PC-3 (cell line): ENCODE data around the gene SPATS2. TPM values are rescaled to one million over a fixed set of nuclear protein-coding genes. Genes with fewer than 3 reads are reported as not detected.

ENCODE experiments used
- ATAC-seq: fragments of 200-7000 bp; cut with Tn5 transposase; 2 replicates; pipeline ENCODE4 v1.9.1; 2020; ENCODE audit warnings: mild to moderate bottlenecking, moderate library complexity
- BruUV-seq: library from RNA; stranded (reverse); fragments of 400-500 nt; replicated peaks from 2 replicates; lab custom pipeline; 2021; lab: Mats Ljungman, UMichigan
- CTCF ChIA-PET: fragments of 300-600 bp; sonication (Branson Sonifier 250); formaldehyde crosslinking; loops from one replicate; lab custom pipeline; 2022; ENCODE audit warnings: antibody characterized with exemption; lab: Charles Lee
- POLR2A ChIA-PET: fragments of 300-600 bp; sonication (Branson Sonifier 250); formaldehyde crosslinking; loops from one replicate; lab custom pipeline; 2022; ENCODE audit warnings: antibody characterized with exemption; ENCODE audit not compliant: unreplicated experiment; lab: Charles Lee
- DNase-seq: peaks from one replicate; pipeline ENCODE4 v3.0.0-alpha.2; 2015
- H2AFZ ChIP-seq: fragments of 300-600 bp; sonication (generic); 2 replicates; pipeline ENCODE4 v1.6.0; 2016; ENCODE audit warnings: antibody characterized with exemption, low read length
- H3F3A ChIP-seq: fragments of 300-600 bp; sonication (generic); one replicate; pipeline ENCODE4 v1.6.0; 2017; ENCODE audit warnings: antibody characterized with exemption, low read length, control low read depth, mild to moderate bottlenecking; ENCODE audit not compliant: unreplicated experiment
- H3K27ac ChIP-seq: fragments of 300-600 bp; sonication (generic); 2 replicates; pipeline ENCODE4 v1.5.1; 2016; ENCODE audit warnings: mild to moderate bottlenecking, low read length
- H3K27me3 ChIP-seq: fragments of 300-600 bp; sonication (generic); 2 replicates; pipeline ENCODE4 v1.6.1; 2016; ENCODE audit warnings: low read length, mixed read lengths
- H3K36me3 ChIP-seq: fragments of 300-600 bp; sonication (generic); 2 replicates; pipeline ENCODE4 v1.6.1; 2016; ENCODE audit warnings: low read depth, mixed run types, low read length, mixed read lengths
- H3K4me1 ChIP-seq: fragments of 300-600 bp; sonication (generic); 2 replicates; pipeline ENCODE4 v1.5.1; 2016; ENCODE audit warnings: low read length; ENCODE audit not compliant: insufficient read depth
- H3K4me2 ChIP-seq: fragments of 300-600 bp; sonication (generic); 2 replicates; pipeline ENCODE4 v1.6.0; 2016; ENCODE audit warnings: low read length
- H3K4me3 ChIP-seq: fragments of 300-600 bp; sonication (generic); 2 replicates; pipeline ENCODE4 v1.5.1; 2016; ENCODE audit warnings: mild to moderate bottlenecking, low read length, mixed read lengths
- H3K79me2 ChIP-seq: fragments of 300-600 bp; sonication (generic); 2 replicates; pipeline ENCODE4 v1.6.1; 2017; ENCODE audit warnings: low read length, mixed read lengths
- H3K9ac ChIP-seq: fragments of 300-600 bp; sonication (generic); 2 replicates; pipeline ENCODE4 v1.6.0; 2016; ENCODE audit warnings: mild to moderate bottlenecking, low read length
- H3K9me2 ChIP-seq: fragments of 300-600 bp; sonication (generic); replicated peaks from 2 replicates; pipeline ENCODE4 v1.6.1; 2016; ENCODE audit warnings: mixed run types, low read length, mixed read lengths
- H3K9me3 ChIP-seq: fragments of 300-600 bp; sonication (generic); 2 replicates; pipeline ENCODE4 v1.6.1; 2016; ENCODE audit warnings: low read length, mixed read lengths
- H4K20me1 ChIP-seq: fragments of 300-600 bp; sonication (generic); 2 replicates; pipeline ENCODE4 v1.6.1; 2016; ENCODE audit warnings: low read length, mixed read lengths
- EZH2 ChIP-seq: fragments of 300-600 bp; sonication (generic); IDR thresholded peaks from one replicate; pipeline ENCODE4 v1.6.1; 2017; ENCODE audit warnings: antibody characterized with exemption, mild to moderate bottlenecking, low read length; ENCODE audit not compliant: unreplicated experiment
- EZH2phosphoT487 ChIP-seq: fragments of 300-600 bp; sonication (generic); IDR thresholded peaks from 2 replicates; pipeline ENCODE4 v1.6.1; 2018; ENCODE audit warnings: mild to moderate bottlenecking, antibody characterized with exemption, low read length, borderline replicate concordance
- intact Hi-C: fragments of 100-400 bp; cut with micrococcal nuclease; formaldehyde crosslinking; loops from 2 replicates; pipeline ENCODE4 v1.9.0; 2023
- total RNA-seq: library from RNA; depleted of rRNA; stranded (reverse); fragments of >200 nt; gene quantifications from 2 replicates; pipeline ENCODE4 v1.2.3, GENCODE V29; 2014
- TF ChIP-seq, protein P1 (sequence below): fragments of 300-600 bp; sonication (generic); conservative IDR thresholded peaks from 2 replicates; pipeline ENCODE4 v1.5.1; 2017; ENCODE audit warnings: antibody characterized with exemption, low read depth, mild to moderate bottlenecking, low read length

Gene SPATS2
- total RNA-seq, 1 experiment from 2014 or later, result 27.0 TPM

DNA sequence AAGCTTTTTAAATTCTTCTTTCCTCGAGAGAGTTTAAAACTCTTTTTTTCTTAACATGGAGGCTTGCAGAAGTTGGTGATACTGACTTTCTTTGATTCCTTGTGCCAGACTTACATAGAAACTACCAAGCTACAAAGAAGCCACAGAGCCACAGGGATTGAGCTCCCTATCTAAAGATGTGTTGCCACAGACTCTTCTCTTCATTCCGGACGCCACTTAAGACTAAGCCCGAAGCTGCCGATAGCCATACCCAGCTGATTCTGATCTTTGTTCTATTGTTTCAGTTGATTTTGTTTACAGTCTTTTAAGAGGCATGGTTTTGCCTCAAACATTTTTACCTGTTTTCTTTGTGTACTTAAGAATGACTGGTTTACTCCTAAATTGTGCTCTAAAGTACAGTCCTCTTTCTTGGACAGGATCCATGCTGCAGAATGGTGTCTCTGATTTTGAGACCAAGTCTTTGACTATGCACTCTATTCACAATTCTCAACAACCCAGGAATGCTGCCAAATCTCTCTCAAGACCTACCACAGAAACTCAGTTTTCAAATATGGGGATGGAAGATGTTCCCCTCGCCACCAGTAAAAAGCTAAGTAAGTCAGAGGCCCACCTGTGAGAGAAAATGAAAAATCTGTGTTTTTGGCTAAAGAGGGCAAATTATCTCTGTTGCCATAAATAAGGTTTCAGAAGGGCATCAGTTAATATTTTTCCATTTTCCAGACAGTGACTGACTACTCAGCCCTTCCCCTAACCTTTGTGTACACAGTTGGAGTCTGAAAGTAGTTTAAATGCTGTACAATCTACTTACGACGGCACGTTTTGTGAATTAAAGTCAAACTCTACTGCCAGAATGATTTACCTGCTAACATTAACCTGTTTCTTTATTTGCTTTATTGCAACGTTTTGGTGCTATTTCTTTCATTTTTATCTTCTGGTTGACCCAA lies 129.4 kb downstream of the SPATS2 start:
- H3K79me2 ChIP-seq, result no peaks in the 10 kb centered on the region

DNA sequence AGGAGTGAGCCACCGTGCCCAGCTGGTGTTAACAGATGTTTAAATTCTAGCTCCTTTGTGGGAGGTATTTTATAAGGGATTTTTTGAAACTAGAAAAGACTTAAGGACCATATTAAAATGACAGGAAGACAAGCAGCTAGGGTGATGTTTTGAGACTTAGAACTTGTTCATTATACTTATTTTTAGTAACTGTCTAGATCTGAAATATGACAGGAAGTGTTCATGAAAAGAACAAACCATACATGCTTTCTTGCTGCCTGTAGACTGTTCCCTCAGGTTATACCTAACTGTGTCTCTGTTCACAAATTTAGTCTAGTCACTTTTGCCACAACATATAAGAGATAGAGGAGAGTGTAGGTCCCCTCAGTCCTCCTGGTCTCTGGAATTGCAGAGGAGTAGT lies 134.6 kb downstream of the SPATS2 start:
- DNase-seq (no peak), ATAC-seq (no peak)
- Histone ChIP-seq H3K9me2 (no peaks in the 10 kb centered on the region), H3K4me3 (no peak overlapping the region), H3K9me3 (no peaks in the 10 kb centered on the region), H3F3A (peaks cover 5% of the 10 kb centered on the region), H4K20me1 (no peaks in the 10 kb centered on the region), H3K27me3 (no peaks in the 10 kb centered on the region), H3K4me2 (no peak overlapping the region), H3K79me2 (no peaks in the 10 kb centered on the region), H2AFZ (no peak overlapping the region), H3K9ac (no peak overlapping the region), H3K4me1 (peaks cover 46% of the 10 kb centered on the region), H3K27ac (peak overlapping the region; percentile 78; the same call in 1 of the 2 replicates), H3K36me3 (peaks cover 18% of the 10 kb centered on the region)
- POLR2A ChIA-PET, result no interaction called here
- intact Hi-C loops, result no loop called here
- CTCF ChIA-PET, result interaction anchor here (0.6 kb wide), 1 partner anchor 150 kb away, joined by 7 read pairs; no protein-coding TSS in a partner anchor
- no TSS peak for BruUV-seq
- TF ChIP-seq, protein P1, sequence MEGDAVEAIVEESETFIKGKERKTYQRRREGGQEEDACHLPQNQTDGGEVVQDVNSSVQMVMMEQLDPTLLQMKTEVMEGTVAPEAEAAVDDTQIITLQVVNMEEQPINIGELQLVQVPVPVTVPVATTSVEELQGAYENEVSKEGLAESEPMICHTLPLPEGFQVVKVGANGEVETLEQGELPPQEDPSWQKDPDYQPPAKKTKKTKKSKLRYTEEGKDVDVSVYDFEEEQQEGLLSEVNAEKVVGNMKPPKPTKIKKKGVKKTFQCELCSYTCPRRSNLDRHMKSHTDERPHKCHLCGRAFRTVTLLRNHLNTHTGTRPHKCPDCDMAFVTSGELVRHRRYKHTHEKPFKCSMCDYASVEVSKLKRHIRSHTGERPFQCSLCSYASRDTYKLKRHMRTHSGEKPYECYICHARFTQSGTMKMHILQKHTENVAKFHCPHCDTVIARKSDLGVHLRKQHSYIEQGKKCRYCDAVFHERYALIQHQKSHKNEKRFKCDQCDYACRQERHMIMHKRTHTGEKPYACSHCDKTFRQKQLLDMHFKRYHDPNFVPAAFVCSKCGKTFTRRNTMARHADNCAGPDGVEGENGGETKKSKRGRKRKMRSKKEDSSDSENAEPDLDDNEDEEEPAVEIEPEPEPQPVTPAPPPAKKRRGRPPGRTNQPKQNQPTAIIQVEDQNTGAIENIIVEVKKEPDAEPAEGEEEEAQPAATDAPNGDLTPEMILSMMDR, result no peak
- no peak for TF ChIP-seq EZH2phosphoT487
- no peak for TF ChIP-seq EZH2

More for the DNA sequence above, 129.4 kb downstream of the SPATS2 start:
- no peak overlapping the region for H3K27ac ChIP-seq
- H3K4me1 ChIP-seq, result no peaks in the 10 kb centered on the region
- ATAC-seq (peak; percentile 54), DNase-seq (no peak)
- no peaks in the 10 kb centered on the region for H3K9me2 ChIP-seq
- H4K20me1 ChIP-seq, result no peaks in the 10 kb centered on the region
- no peaks in the 10 kb centered on the region for H3K27me3 ChIP-seq
- TF ChIP-seq, protein P1, result no peak
- TF ChIP-seq EZH2 (no peak), EZH2phosphoT487 (no peak)
- no peak overlapping the region for H2AFZ ChIP-seq
- BruUV-seq, result no TSS peak
- intact Hi-C loops, result no loop called here
- no peaks in the 10 kb centered on the region for H3F3A ChIP-seq
- H3K9me3 ChIP-seq, result no peaks in the 10 kb centered on the region
- POLR2A ChIA-PET, result interaction anchor here (0.6 kb wide), 1 partner anchor 173 kb away, joined by 4 read pairs; the partner anchor contains the start of gene TROAP
- no peak overlapping the region for H3K9ac ChIP-seq
- no peak overlapping the region for H3K4me2 ChIP-seq
- no peak overlapping the region for H3K4me3 ChIP-seq
- peaks cover 8% of the 10 kb centered on the region; the same call in 1 of the 2 replicates for H3K36me3 ChIP-seq
- CTCF ChIA-PET, result interaction anchor here (0.6 kb wide), 1 partner anchor 260 kb away, joined by 3 read pairs; no protein-coding TSS in a partner anchor
